GM21786 (cell line): ENCODE data around the gene RTP4.
"Not testable (repeated sequence)": the region's sequence is repeated elsewhere in the genome, so short reads cannot be mapped to it uniquely, and the experiment has no call there.

ENCODE experiments used
- ATAC-seq: cut with Tn5 transposase; IDR thresholded peaks from one replicate; pipeline ENCODE4 v1.9.1; 2021; ENCODE audit not compliant: unreplicated experiment

The RTP4 gene

DNA sequence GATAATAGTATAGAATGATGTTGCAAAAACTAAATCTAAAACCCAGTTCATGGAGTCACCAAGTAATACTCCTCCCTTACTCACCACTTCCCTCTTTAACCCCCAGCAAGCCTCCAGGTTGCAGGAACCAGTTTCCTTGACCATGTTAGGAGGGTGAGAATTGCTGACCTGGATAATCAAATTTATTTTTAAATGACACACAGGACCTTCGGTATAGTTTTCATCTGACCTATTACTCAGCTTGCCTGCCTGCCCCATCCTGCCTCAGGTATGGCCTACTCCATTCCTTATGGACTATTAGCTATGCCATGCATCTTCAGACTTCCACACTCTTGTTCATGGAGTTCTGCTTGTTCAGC lies 883 bp downstream of the RTP4 start:
- peak; percentile 36 for ATAC-seq

DNA sequence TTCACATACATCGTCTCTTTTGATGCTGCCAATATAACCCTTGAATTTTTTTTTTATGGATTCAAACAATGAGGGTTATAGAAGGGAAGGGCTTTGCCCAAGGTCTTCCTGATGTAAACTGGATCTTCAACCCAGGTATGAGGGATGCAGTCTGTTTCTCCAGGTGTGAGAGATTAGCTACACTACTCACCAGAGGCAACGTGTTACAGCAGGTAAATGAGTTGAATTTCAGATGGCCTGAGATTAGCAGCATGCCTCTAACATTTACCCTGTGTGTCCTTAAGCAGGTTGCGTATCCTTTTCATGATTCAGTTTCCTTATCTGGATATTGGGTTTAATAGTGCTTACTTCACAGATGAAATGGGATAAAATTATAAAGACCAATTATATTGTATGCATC lies 1.9 kb downstream of the RTP4 start:
- ATAC-seq, result no peak

DNA sequence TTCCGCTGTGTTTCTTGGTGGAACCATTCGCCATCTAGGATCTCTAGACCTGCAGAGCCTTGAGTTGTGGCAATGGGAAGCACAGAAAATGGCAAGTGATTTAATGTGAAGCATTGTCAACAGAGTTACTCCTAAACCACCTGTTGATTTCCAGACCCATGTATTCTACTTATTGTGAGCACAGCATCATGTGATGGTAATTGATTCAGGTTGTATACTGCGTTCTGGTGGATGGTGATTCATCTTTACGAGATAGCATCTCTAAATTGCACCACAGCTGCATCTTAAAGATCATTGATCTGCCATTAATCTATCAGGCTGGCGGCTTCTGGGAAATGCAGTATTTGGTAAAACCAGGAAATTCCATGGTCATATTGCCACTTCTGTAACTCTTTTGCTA lies 7.4 kb downstream of the RTP4 start:
- no peak for ATAC-seq

DNA sequence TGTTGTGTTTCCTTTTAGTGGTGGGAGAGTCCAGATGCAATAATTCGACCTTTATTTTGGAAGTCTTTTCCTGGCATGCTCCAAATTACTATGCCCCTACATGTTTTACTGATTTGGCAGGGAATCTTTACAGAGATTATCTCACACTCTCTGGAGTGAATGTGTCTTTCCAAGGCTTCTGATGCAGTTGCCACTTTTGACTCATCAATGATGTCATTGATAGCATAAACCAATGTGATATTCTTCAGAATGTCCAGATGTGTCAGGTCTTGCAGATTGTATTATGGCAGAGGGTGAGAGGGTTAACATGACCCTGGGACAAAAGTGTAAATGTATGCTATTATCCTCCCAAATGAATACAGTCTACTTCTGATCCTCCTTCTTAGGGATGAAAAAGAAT lies 9.7 kb downstream of the RTP4 start:
- no peak for ATAC-seq

DNA sequence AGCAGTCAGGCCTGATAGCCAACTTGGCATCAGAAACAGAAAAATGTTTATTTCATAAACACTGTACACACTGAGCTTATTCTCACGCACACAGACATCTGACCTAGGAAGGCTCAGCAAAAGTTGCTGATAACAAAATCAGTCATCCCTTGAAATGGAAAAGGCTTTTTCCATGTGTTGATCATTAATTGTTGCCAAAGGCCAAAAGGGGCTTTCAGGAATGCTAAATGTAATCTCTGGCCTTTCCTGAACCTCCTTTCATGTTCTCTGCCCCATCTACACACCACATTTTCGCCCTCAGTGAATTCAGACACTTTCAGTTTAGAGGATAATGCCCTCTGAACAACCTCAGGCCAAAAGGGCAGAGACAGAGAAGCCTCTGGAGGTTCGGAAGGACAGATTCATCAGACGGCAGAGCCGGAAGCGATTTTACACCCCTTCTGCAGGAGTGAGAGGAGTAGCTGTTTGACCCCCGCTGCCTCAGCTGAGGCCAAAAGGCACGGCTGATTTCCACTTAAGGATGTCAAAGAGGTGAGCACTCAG lies 14.5 kb downstream of the RTP4 start:
- ATAC-seq, result no peak

DNA sequence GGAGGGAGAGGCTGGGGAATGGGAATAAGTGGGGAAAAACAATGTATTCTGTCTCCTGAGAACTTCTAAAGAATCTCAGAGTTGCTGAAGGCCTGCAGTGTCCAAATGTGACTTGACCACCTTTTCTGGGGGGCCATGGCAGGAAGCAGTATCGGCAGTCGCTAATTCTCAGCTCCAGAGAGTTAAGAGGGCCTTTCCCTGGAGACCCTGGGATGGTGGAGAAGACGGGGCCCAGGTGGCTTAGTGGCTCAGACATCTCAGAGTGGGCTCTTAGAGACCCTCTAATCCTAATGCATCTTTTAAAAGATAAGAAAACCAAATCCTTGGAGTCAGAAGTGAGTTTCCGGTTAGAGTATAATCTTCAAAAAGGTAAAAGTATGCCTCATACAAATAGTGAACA lies 15.1 kb downstream of the RTP4 start:
- no peak for ATAC-seq

DNA sequence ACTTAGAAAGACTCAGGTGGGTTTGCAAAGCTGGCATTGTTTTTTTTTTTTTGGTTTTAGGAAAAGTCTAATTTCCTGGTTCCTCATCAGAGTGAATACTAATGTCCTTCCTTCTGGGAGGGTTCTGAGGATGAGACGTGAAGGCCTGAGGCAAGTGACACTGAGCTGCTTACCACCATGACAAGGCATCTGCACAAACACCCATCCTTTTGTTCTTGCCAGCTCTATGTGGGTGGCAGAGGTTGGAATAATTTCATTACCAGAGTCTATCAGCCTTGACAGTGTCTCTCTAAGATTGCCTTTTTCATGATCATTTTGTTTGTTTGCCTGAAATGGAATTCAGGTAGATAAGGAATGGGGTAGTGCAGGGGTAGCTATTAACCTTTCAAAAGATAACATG lies 17.1 kb downstream of the RTP4 start:
- ATAC-seq, result no peak

DNA sequence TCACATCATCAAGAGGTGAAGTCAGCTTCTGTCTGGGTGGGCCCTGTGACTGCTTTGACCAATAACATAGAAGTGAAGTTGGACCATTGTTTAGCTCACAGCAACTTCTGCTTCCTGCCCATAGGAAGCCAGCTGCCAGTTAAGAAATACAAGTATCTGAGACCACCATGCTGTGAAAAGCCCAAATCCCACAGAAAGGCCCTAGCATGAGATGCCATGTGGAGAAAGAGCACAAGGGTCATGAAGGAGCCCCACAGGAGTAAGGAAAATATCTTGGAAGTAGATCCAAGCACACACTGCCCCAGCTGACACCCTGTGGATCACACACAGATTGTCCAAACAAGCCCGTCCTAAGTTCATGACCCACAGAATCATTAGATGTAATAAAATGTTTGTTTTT lies 28.5 kb downstream of the RTP4 start:
- no peak for ATAC-seq

DNA sequence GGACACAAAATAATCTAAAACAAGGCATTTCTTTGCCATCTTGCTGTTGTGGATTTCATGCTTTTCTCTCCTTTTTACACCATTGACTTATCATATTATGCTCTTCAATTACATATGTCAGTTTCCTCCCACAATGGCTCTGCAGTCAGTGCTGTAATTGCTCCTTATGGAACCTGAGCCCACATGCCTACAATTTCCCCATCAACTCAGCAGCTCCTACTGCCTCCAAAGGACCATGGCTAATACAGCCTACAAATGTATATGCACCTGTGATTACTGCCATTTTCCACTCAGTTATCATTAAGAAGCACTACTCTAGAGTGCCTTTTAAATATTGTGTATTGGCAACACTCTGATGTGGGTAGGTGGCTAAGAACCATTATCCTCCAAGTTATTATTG lies 30.8 kb downstream of the RTP4 start:
- no peak for ATAC-seq

DNA sequence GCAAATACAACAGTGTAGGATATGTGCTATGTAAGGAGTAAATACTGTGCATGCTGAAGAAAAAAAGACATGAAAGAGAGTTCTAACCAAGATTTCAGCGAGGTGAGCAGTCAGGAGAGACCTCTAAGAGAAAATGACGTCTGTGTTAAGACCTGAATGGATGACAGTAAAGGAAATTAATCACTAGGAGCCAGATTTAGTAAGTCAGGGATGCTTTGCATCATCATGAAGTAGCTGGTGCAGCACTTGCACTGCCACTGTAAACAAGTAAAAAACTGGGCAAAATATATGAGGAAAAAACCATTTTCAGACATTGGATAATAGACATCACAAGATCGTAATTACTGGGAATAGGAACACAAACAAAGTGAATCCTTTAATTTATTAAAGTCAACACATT lies 32.6 kb downstream of the RTP4 start:
- ATAC-seq, result no peak

DNA sequence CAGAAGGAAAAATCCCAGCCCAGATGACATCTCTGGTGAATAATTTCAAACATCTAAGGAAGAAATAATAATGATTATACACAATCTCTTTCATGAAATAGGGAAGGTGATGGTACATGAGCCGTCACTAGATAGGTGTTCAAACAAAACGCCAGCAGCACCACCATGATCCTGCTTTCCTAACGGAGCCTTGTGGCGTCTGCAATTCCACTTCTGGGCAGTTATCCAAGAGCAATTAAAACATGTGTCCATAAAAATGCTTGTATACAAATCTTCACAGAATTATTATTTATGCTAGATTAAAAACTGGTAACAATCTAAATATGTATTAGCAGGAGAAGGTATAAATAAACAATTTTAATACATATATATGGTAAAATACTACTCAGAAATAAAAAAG lies 33.7 kb downstream of the RTP4 start:
- ATAC-seq, result no peak

DNA sequence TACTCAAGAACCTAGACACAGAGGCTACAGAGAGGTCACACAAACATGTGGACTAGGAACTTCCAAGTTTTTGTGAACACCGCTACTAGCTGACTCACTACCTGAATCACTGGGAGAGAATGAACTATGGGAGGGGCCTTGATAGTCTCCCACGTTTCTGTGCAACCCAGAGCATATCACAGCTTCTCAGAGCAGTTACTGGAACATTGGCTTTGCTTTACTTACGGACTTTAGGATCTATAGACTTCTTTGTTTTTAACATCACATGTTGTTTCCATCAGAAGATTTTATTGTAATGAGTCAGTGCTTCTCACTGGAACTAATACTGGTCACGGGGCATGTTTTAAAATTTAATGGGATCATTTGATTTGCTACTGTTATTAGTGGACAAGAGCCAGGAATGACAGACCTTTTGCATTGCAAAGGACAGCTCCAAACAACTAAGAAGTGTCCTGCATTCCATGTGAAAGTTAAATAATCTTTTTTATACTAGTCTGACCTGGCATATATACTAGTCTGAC lies 35.6 kb downstream of the RTP4 start:
- ATAC-seq, result no peak

DNA sequence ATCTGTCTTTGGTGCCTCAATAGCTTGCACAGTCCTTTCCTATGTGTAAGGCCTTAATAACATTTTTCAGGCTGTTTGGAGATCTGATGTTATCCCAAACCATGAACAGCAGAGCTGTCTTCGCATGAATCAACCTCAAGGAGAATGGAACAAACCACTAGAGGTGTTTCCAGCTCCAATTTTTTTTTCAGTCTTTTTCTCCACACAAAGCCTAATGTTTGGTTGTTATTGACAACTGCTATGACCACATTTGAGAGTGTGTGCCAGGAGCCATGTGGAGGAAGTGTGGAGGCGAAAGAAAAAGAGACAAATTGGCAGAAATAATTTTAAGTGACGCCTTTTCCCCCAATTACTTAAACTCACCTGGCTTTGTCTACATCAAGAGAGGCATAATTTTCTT lies 38.7 kb downstream of the RTP4 start:
- ATAC-seq, result no peak

DNA sequence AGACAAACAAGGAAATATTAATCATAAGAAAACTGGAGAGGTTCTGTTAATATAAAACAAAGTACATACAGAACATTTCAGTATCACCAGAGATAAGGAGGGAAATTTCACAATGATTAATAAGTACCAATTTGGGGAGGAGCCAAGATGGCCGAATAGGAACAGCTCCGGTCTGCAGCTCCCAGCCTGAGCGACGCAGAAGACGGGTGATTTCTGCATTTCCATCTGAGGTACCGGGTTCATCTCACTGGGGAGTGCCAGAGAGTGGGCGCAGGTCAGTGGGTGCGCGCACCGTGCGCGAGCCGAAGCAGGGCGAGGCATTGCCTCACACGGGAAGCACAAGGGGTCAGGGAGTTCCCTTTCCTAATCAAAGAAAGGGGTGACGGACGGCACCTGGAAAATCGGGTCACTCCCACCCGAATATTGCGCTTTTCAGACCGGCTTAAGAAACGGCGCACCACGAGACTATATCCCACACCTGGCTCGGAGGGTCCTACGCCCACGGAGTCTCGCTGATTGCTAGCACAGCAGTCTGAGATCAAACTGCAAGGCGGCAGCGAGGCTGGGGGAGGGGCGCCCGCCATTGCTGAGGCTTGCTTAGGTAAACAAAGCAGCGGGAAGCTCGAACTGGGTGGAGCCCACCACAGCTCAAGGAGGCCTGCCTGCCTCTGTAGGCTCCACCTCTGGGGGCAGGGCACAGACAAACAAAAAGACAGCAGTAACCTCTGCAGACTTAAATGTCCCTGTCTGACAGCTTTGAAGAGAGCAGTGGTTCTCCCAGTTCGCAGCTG lies 44.0 kb downstream of the RTP4 start:
- ATAC-seq, result not testable (repeated sequence)
